BJ (cell line): ENCODE results near the gene MARK3. TPM values are rescaled to one million over a fixed set of nuclear protein-coding genes. Genes with fewer than 3 reads are reported as not detected.

Experiments used
- CTCF ChIA-PET: fragments of 350-600 bp; formaldehyde crosslinking; extraction: SDS; loops from one replicate; lab custom pipeline; 2021; ENCODE audit warnings: antibody characterized with exemption, inconsistent platforms; lab: Yijun Ruan, JAX
- POLR2A ChIA-PET: fragments of 300-600 bp; sonication (Branson Sonifier 250); formaldehyde crosslinking; extraction: SDS; loops from one replicate; lab custom pipeline; 2021; ENCODE audit warnings: antibody characterized with exemption; lab: Charles Lee
- DNase-seq: peaks from one replicate; pipeline ENCODE4 v3.0.0-alpha.2; 2011; ENCODE audit warnings: low read depth
- H3K27me3 ChIP-seq: 2 replicates; pipeline ENCODE4 v1.6.0; 2011; ENCODE audit warnings: low read length; ENCODE audit not compliant: control insufficient read depth, insufficient read depth
- H3K36me3 ChIP-seq: 2 replicates; pipeline ENCODE4 v1.5.1; 2011; ENCODE audit warnings: low read length; ENCODE audit not compliant: control insufficient read depth, insufficient read depth
- H3K4me3 ChIP-seq: 2 replicates; pipeline ENCODE4 v1.5.1; 2011; ENCODE audit warnings: low read depth, mild to moderate bottlenecking, control low read depth, low read length
- polyA plus RNA-seq: library from polyadenylated mRNA; depleted of rRNA; stranded (reverse); fragments of >200 nt; gene quantifications from 2 replicates; pipeline ENCODE4 v1.2.3, GENCODE V29; 2011
- TF ChIP-seq, protein P1 (sequence below): IDR thresholded peaks from 2 replicates; pipeline ENCODE4 v1.5.1; 2011; ENCODE audit warnings: low read depth, mild to moderate bottlenecking, control low read depth, inconsistent platforms, low read length, moderate library complexity; ENCODE audit not compliant: insufficient read depth

MARK3 gene
- polyA plus RNA-seq, 1 experiment, result 73.9 TPM

DNA sequence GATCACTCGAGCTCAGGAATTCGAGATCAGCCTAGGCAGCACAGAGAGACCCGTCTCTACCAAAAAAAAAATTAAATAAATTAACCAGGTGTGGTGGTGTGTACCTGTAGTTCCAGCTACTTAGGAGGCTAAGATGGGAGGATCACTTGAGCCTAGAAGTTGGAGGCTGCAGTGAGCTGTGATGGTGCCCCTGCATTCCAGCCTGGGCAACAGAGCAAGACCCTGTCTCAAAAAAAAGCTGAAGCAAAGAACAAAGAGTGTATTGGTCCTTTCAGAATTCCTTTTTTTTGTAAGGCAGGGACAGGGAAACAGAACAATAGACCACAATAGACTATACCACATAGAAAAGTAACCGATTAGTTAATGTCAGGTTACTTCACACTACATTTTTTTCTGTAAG, 47.4 kb downstream of the MARK3 start:
- H3K4me3 ChIP-seq, result no peak overlapping the region
- peaks cover 4% of the 10 kb centered on the region; the same call in 1 of the 2 replicates for H3K36me3 ChIP-seq
- no peak for DNase-seq
- POLR2A ChIA-PET, result no interaction called here
- H3K27me3 ChIP-seq, result no peaks in the 10 kb centered on the region
- TF ChIP-seq, protein P1, sequence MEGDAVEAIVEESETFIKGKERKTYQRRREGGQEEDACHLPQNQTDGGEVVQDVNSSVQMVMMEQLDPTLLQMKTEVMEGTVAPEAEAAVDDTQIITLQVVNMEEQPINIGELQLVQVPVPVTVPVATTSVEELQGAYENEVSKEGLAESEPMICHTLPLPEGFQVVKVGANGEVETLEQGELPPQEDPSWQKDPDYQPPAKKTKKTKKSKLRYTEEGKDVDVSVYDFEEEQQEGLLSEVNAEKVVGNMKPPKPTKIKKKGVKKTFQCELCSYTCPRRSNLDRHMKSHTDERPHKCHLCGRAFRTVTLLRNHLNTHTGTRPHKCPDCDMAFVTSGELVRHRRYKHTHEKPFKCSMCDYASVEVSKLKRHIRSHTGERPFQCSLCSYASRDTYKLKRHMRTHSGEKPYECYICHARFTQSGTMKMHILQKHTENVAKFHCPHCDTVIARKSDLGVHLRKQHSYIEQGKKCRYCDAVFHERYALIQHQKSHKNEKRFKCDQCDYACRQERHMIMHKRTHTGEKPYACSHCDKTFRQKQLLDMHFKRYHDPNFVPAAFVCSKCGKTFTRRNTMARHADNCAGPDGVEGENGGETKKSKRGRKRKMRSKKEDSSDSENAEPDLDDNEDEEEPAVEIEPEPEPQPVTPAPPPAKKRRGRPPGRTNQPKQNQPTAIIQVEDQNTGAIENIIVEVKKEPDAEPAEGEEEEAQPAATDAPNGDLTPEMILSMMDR, result no peak
- CTCF ChIA-PET, result interaction anchor here (1.8 kb wide), 1 partner anchor 39 kb away, joined by 5 read pairs; no protein-coding TSS in a partner anchor

DNA sequence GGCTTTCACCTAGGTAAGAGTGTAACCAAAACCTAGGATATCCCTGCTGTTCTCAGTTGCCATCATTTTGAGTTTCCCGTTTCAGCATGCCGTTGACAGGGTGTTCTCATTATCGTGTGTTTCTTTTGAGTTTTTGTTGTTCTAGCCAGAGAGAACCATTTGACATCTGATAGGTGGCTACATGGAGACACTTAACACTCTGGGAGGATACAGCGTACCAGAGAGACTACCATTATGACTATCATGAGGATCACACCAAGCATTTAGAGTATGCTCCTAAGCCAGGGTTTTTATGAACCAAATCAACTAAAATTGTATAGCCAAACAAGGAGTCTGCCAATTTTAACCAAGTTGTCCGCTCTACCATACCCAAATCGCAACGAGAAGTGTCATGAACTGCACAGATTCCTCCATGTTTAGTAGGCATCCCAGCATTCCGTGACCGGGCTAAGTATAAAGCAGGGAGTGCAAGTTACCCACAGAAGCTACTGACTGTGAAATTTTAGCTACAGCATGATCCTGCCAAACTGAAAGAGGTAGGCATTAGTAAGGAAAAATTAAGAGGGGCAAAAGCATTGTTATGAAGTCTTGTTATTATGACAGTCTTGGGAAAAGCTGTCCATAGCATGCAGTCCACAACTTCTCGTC, 48.8 kb downstream of the MARK3 start:
- POLR2A ChIA-PET, result no interaction called here
- no peak for DNase-seq
- H3K4me3 ChIP-seq, result no peak overlapping the region
- CTCF ChIA-PET, result interaction anchor here (1.3 to 1.8 kb wide), 2 partner anchors 40 to 124 kb away, joined by 3 to 5 read pairs; no protein-coding TSS in a partner anchor
- no peaks in the 10 kb centered on the region for H3K27me3 ChIP-seq
- peaks cover 4% of the 10 kb centered on the region; the same call in 1 of the 2 replicates for H3K36me3 ChIP-seq
- TF ChIP-seq, protein P1, result no peak

DNA sequence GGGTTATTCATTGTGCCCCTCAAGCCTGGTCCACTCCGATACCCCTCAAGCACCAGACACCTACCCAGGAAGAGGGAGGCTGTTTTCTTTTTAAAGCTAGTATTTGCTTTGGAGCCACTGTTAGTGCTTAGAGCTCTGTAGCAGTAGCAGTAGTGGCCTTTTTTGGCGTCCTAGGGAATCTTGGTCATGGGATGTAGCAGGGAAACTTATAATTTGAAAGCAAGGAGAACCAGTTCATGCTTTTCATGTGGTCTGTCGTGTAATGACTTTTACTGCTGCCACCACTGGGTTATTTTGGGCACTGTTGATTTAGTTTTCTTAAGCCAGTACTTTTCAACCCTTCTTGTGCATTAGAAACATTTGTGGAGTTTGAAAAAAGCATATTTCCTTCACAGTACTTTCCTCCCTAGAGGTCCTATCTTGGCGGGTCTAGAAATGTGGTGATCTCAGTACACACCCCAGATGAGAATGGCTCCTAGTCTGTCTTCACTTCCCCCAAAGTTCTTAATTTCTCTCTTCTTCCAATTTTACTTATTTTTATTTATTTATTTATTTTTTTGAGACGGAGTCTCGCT, 49.7 kb downstream of the MARK3 start:
- POLR2A ChIA-PET, result no interaction called here
- Histone ChIP-seq H3K36me3 (peaks cover 4% of the 10 kb centered on the region; the same call in 1 of the 2 replicates), H3K4me3 (no peak overlapping the region), H3K27me3 (no peaks in the 10 kb centered on the region)
- DNase-seq, result no peak
- TF ChIP-seq, protein P1, result no peak
- CTCF ChIA-PET, result interaction anchor here (0.6 to 1.3 kb wide), 2 partner anchors 123 to 134 kb away, joined by 3 read pairs; no protein-coding TSS in a partner anchor

DNA sequence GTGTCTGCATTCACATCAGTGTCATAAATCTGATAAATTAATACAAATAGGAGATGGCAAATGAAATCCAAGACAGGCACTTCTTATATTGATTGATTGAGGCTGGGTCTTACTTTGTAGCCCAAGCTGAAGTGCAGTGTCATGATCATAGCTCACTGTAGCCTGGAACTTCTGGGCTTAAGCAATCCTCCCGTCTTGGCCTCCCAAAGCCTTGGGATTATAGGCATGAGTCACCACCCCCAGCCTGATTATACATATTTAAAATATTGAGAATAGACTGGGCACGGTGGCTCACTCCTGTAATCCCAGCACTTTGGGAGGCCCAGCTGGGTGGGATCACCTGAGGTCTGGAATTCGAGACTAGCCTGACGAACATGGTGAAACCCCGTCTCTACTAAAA, 51.3 kb downstream of the MARK3 start:
- no peak overlapping the region for H3K4me3 ChIP-seq
- TF ChIP-seq, protein P1, result no peak
- CTCF ChIA-PET, result no interaction called here
- H3K27me3 ChIP-seq, result no peaks in the 10 kb centered on the region
- peaks cover 4% of the 10 kb centered on the region; the same call in 1 of the 2 replicates for H3K36me3 ChIP-seq
- POLR2A ChIA-PET, result interaction anchor here (0.6 kb wide), 1 partner anchor 45 kb away, joined by 11 read pairs; no protein-coding TSS in a partner anchor
- DNase-seq, result no peak

DNA sequence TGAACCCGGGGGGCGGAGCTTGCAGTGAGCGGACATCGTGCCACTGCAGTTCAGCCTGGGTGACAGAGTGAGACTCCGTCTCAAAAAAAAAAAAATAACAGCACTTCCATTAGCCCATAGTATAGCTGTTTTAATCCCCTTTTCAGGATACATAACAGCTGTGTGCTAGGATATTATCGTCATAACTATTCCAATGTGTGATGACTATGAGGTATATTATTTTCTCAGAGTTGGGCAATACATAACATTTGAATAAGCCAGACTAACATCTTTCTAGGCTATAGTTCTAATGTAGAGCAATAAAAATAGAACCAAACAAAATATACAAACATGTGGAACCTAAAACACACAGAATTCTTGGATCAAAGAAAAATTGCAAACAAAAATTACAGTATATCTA, 57.1 kb downstream of the MARK3 start:
- POLR2A ChIA-PET, result no interaction called here

More for the DNA sequence above, 57.1 kb downstream of the MARK3 start:
- CTCF ChIA-PET, result interaction anchor here (1.3 to 2.4 kb wide), 2 partner anchors 16 to 45 kb away, joined by 4 to 5 read pairs; no protein-coding TSS in a partner anchor
- TF ChIP-seq, protein P1, result no peak
- no peaks in the 10 kb centered on the region; the same call in 1 of the 2 replicates for H3K36me3 ChIP-seq
- H3K4me3 ChIP-seq, result no peak overlapping the region
- no peak for DNase-seq
- no peaks in the 10 kb centered on the region for H3K27me3 ChIP-seq
